GM23338 (cell line): Measurements from ENCODE around the gene PPP4R1. TPM values are rescaled to one million over a fixed set of nuclear protein-coding genes. Genes with fewer than 3 reads are reported as not detected.

Source experiments
- ATAC-seq: fragments of 200-7000 bp; cut with Tn5 transposase; 3 replicates; pipeline ENCODE4 v1.9.1; 2020
- DNase-seq: peaks from one replicate; pipeline ENCODE4 v3.0.0-alpha.2; 2015; ENCODE audit warnings: low spot score
- H2AFZ ChIP-seq: fragments of 200-600 bp; sonication (generic); 2 replicates; pipeline ENCODE4 v1.8.0; 2016; ENCODE audit warnings: antibody characterized with exemption, mild to moderate bottlenecking, moderate library complexity
- H3F3A ChIP-seq: fragments of 200-600 bp; sonication (generic); replicated peaks from 2 replicates; pipeline ENCODE4 v1.8.0; 2017; ENCODE audit warnings: antibody characterized with exemption, mixed run types, low read depth
- H3K27ac ChIP-seq: fragments of 200-600 bp; sonication (generic); 2 replicates; pipeline ENCODE4 v1.6.1; 2016; ENCODE audit warnings: low read depth
- H3K27me3 ChIP-seq: fragments of 200-600 bp; sonication (generic); 2 replicates; pipeline ENCODE4 v1.8.0; 2016; ENCODE audit warnings: mild to moderate bottlenecking, mixed run types, moderate library complexity; ENCODE audit not compliant: insufficient read depth
- H3K36me3 ChIP-seq: fragments of 200-600 bp; sonication (generic); 2 replicates; pipeline ENCODE4 v1.8.0; 2016; ENCODE audit warnings: mild to moderate bottlenecking; ENCODE audit not compliant: insufficient read depth
- H3K4me1 ChIP-seq: fragments of 200-600 bp; sonication (generic); 2 replicates; pipeline ENCODE4 v1.8.0; 2016; ENCODE audit warnings: mild to moderate bottlenecking, moderate library complexity; ENCODE audit not compliant: insufficient read depth
- H3K4me2 ChIP-seq: fragments of 200-600 bp; sonication (generic); 2 replicates; pipeline ENCODE4 v1.7.1; 2017; ENCODE audit warnings: mixed run types
- H3K4me3 ChIP-seq: fragments of 200-600 bp; sonication (generic); 2 replicates; pipeline ENCODE4 v1.6.1; 2016; ENCODE audit warnings: mixed run types
- H3K79me2 ChIP-seq: fragments of 200-600 bp; sonication (generic); replicated peaks from 2 replicates; pipeline ENCODE4 v1.8.0; 2017; ENCODE audit warnings: mild to moderate bottlenecking; ENCODE audit not compliant: insufficient read depth
- H3K9me2 ChIP-seq: fragments of 200-600 bp; sonication (generic); 2 replicates; pipeline ENCODE4 v1.8.0; 2017; ENCODE audit not compliant: insufficient read depth
- H4K20me1 ChIP-seq: fragments of 200-600 bp; sonication (generic); replicated peaks from 2 replicates; pipeline ENCODE4 v1.8.0; 2017; ENCODE audit warnings: mild to moderate bottlenecking; ENCODE audit not compliant: insufficient read depth
- H3K27ac Mint-ChIP-seq: 2 replicates; pipeline ENCODE4 v1.8.0; 2020; ENCODE audit warnings: inconsistent platforms, mild to moderate bottlenecking, moderate library complexity, mixed read lengths
- H3K27me3 Mint-ChIP-seq: 3 replicates; pipeline ENCODE4 v1.8.0; 2022; ENCODE audit warnings: low read depth, mild to moderate bottlenecking, moderate library complexity, mixed read lengths, inconsistent platforms; ENCODE audit not compliant: insufficient read depth, poor library complexity
- H3K36me3 Mint-ChIP-seq: 3 replicates; pipeline ENCODE4 v1.8.0; 2021; ENCODE audit warnings: low read depth, mild to moderate bottlenecking, inconsistent platforms, moderate library complexity, mixed read lengths
- H3K4me1 Mint-ChIP-seq: 3 replicates; pipeline ENCODE4 v1.8.0; 2020; ENCODE audit warnings: mild to moderate bottlenecking, inconsistent platforms, mixed read lengths
- H3K4me3 Mint-ChIP-seq: 3 replicates; pipeline ENCODE4 v1.8.0; 2021; ENCODE audit warnings: moderate library complexity, mild to moderate bottlenecking, inconsistent platforms, mixed read lengths
- H3K9me3 Mint-ChIP-seq: 3 replicates; pipeline ENCODE4 v1.8.0; 2020; ENCODE audit warnings: moderate library complexity, mild to moderate bottlenecking, inconsistent platforms, mixed read lengths
- JUNB ChIP-seq: IDR thresholded peaks from one replicate; pipeline ENCODE4 v1.6.1; 2016; ENCODE audit warnings: antibody characterized with exemption; ENCODE audit not compliant: unreplicated experiment
- STAT1 ChIP-seq: IDR thresholded peaks from one replicate; pipeline ENCODE4 v1.6.1; 2016; ENCODE audit warnings: antibody characterized with exemption; ENCODE audit not compliant: unreplicated experiment
- ZNF114 ChIP-seq: fragments of 250-450 bp; sonication (Bioruptor Pico); IDR thresholded peaks from 2 replicates; pipeline ENCODE4 v1.5.0; 2020; ENCODE audit warnings: mild to moderate bottlenecking, moderate library complexity
- ZNF331 ChIP-seq: fragments of 250-450 bp; sonication (Bioruptor Pico); IDR thresholded peaks from 2 replicates; pipeline ENCODE4 v1.5.0; 2020; ENCODE audit warnings: low read depth, mild to moderate bottlenecking, moderate library complexity
- ZNF462 ChIP-seq: fragments of 250-450 bp; sonication (Bioruptor Pico); IDR thresholded peaks from 2 replicates; pipeline ENCODE4 v1.5.0; 2020; ENCODE audit warnings: mild to moderate bottlenecking, moderate library complexity
- polyA plus RNA-seq: library from polyadenylated mRNA; unstranded; fragments of >200 nt; fragmentation: Nextera tagmentation; extraction: Ambion mirVana; gene quantifications from 2 replicates; pipeline ENCODE4 v1.2.1, GENCODE V29; 2016
- total RNA-seq: library from RNA; depleted of rRNA; stranded (reverse); fragments of >200 nt; shearing (Covaris generic); gene quantifications from 2 replicates; pipeline ENCODE4 v1.2.3, GENCODE V29; 2014

PPP4R1 gene
- total and polyA plus RNA-seq, 2 experiments from 2014 or later = 18.1 to 79.4 TPM

DNA sequence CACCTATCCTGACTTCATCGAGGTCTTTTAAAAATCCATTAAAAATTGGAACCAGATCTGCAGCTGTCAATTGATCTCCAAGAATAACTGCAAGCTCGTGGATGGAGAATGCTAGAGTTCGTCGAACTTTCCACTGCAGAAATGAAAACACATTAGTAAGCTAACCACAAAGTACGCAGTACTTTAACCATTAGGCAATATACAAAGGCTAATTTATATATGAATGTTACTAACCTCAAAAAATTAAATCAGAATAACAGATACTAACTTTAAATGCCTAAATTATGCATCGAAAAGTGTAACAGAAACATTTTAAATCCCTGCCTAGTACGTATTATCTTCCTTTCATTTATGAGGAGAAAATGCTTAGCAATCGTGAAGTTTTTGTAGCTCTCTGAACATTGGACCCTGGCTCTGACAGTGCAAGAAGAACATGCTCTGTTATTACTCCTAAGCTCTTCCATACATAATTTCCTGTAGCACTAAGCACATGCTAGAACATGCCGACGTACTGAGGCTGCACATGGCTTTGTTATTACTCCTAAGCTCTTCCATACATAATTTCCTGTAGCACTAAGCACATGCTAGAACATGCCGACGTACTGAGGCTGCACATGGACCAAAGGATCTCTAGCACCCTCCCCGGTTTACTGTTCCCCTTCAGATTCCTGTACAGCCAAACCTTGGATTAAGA is 57.0 kb downstream of the PPP4R1 start:
- H3K27me3 Mint-ChIP-seq = no peaks in the 10 kb centered on the region
- no peak overlapping the region for H3K4me3 Mint-ChIP-seq
- Histone ChIP-seq H4K20me1 (no peaks in the 10 kb centered on the region), H3K27ac (no peak overlapping the region), H2AFZ (no peak overlapping the region), H3K4me1 (no peaks in the 10 kb centered on the region), H3K4me2 (no peak overlapping the region), H3K27me3 (no peaks in the 10 kb centered on the region), H3K4me3 (no peak overlapping the region), H3K9me2 (no peaks in the 10 kb centered on the region), H3K36me3 (peaks cover 38% of the 10 kb centered on the region), H3F3A (no peaks in the 10 kb centered on the region), H3K79me2 (no peaks in the 10 kb centered on the region)
- peaks cover 13% of the 10 kb centered on the region for H3K9me3 Mint-ChIP-seq
- DNase-seq (no peak), ATAC-seq (no peak)
- TF ChIP-seq STAT1 (no peak), ZNF462 (CRISPR knock-in tag) (no peak), ZNF114 (CRISPR knock-in tag) (no peak), JUNB (no peak)
- no peak overlapping the region; the same call in 1 of the 2 replicates for H3K27ac Mint-ChIP-seq
- peaks cover 82% of the 10 kb centered on the region for H3K36me3 Mint-ChIP-seq
- no peaks in the 10 kb centered on the region for H3K4me1 Mint-ChIP-seq

DNA sequence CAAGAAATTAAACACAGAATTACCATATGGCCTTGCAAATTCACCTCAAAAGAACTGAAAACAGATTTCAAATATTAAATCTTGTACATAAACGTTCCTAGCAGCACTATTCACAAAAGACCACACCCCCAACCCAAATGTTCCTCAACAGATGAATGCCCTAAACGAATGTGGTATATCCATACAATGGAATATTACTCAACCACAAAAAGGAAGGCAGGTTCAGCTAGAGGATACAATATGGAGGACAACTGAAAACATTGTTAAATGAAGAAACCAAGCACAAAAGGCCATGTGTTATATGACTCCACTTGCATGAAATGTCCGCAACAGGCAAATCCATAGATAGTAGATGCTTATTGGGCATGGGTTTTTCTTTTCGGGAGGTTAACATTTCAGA is 61.7 kb downstream of the PPP4R1 start:
- Mint-ChIP-seq H3K27me3 (peaks cover 2% of the 10 kb centered on the region), H3K36me3 (peaks cover 95% of the 10 kb centered on the region), H3K9me3 (peaks cover 18% of the 10 kb centered on the region), H3K27ac (no peak overlapping the region), H3K4me1 (peaks cover 10% of the 10 kb centered on the region; the same call in 2 of the 3 replicates), H3K4me3 (no peak overlapping the region)
- H3K4me1 ChIP-seq = no peaks in the 10 kb centered on the region
- ATAC-seq (no peak), DNase-seq (no peak)
- no peak overlapping the region for H3K4me3 ChIP-seq
- TF ChIP-seq ZNF331 (no peak), JUNB (no peak)
- H3K27ac ChIP-seq = no peak overlapping the region
- no peak overlapping the region for H2AFZ ChIP-seq
- no peaks in the 10 kb centered on the region for H3F3A ChIP-seq
- no peak overlapping the region for H3K4me2 ChIP-seq
- H3K9me2 ChIP-seq = no peaks in the 10 kb centered on the region
- no peaks in the 10 kb centered on the region for H3K27me3 ChIP-seq
- no peaks in the 10 kb centered on the region for H3K79me2 ChIP-seq
- H4K20me1 ChIP-seq = no peaks in the 10 kb centered on the region
- H3K36me3 ChIP-seq = peaks cover 40% of the 10 kb centered on the region
